Tibial nerve (tissue), 3 donors: ENCODE data around the gene CCNY.

ENCODE experiments used
- POLR2A ChIP-seq, 2 donors: fragments of 450-650 bp; IDR thresholded peaks; one replicate each; pipeline ENCODE4 v1.6.1; 2017; ENCODE audit warnings: antibody characterized with exemption in 2 of 2, mild to moderate bottlenecking in 2 of 2, moderate library complexity in 2 of 2
- TF ChIP-seq, protein P1 (sequence below), 5 experiments: fragments of 200-600 bp in 3 of 5; fragments of 450-650 bp in 2 of 5; sonication (generic) in 3 of 5; IDR thresholded peaks; one replicate each; pipeline ENCODE4 v1.5.1; 2016 to 2019; ENCODE audit warnings: antibody characterized with exemption in 5 of 5, mild to moderate bottlenecking in 3 of 5, moderate library complexity in 2 of 5

DNA sequence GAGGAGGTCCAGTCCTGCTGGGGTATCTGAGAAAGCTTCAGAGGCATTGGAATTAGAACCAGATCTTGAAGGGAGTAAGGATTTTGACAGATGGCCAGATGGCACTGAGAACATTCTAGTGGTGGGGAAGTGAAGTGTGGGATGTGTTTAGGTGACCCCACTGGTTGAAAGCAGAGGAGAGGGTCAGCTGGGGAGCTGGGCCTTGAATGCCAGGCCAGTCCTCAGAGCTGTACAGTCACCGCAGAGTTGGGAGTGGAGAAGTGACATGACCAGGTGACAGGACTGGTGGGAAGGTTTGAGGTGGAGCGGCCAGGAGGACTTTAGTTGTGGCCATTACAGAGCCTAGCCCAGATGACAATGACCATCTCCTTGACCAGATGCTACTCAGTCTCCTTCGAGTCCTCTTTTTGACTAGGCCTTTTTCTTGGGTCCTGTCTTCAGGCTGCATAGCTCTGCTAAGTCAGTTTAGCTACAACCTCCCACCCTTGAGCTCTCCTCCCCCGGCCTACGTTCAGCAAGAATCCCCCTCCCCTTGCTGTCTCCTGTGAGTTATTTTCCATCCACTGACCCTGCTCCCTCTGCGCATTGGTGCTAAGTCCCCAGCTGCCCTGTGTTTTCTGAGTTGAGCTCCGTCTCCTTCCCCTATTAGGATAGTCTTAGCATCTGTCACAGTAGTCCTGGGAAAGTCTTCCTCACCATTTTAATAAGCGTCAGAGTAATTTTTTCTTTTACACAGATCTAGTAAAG lies 56.3 kb downstream of the CCNY start:
- no peak for TF ChIP-seq POLR2A (IDR thresholded peaks at IDR 0.05)
- TF ChIP-seq, protein P1, sequence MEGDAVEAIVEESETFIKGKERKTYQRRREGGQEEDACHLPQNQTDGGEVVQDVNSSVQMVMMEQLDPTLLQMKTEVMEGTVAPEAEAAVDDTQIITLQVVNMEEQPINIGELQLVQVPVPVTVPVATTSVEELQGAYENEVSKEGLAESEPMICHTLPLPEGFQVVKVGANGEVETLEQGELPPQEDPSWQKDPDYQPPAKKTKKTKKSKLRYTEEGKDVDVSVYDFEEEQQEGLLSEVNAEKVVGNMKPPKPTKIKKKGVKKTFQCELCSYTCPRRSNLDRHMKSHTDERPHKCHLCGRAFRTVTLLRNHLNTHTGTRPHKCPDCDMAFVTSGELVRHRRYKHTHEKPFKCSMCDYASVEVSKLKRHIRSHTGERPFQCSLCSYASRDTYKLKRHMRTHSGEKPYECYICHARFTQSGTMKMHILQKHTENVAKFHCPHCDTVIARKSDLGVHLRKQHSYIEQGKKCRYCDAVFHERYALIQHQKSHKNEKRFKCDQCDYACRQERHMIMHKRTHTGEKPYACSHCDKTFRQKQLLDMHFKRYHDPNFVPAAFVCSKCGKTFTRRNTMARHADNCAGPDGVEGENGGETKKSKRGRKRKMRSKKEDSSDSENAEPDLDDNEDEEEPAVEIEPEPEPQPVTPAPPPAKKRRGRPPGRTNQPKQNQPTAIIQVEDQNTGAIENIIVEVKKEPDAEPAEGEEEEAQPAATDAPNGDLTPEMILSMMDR (IDR thresholded peaks at IDR 0.05), result no peak
